HL-60/S4 treated with phorbol 12-myristate 13-acetate at 8.2 ng/mL for 4 days and 3 days (cell line): Measurements from ENCODE around the gene NFIA.

Experiments
- in situ Hi-C: fragments of 300-500 bp; cut with MboI; formaldehyde crosslinking; loops from 2 replicates; pipeline ENCODE4 v1.15.0; 2022; ENCODE audit warnings: low sequenced_read_pairs

Gene NFIA

DNA sequence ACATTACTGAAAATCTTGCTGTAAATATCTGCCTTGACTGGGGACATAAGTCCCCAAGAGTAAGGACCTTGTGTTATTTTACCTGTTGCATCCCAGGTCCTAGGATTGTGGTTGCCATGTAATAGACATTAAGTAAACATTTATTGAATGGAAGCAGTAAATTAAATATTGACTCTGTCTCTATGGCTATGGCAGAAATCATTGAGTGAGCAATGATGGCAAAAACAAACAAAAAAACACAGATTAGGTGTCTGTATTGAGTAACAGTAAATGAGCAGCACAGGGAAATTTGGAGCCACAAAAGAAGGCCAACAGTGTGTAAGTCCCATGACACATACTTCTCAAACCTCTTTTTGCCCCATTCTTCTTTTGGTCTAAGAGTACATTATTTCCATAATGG lies 240.4 kb downstream of the NFIA start:
- in situ Hi-C loops = no loop called here

GRCh38 chr1:61323681-61324328 lies 241.4 kb downstream of the NFIA start:
- in situ Hi-C loops = no loop called here

DNA sequence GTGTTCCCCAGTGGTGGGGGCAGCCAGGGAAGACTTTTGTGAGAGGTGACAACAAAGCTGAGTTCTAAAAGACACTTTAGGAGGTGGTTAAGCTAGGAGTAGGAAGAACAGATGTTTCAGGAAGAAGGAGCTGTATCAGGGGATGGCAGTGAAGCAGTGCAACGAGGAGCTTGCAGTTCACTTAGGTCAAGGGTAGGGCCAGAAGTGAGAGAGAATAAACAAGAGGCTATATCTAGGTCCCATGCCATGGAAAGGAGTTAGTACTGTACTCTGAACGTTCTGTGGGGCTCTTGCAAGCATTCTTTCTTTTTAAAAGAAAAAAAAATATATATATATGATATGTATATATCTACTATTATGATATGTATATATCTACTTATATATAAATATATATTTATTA lies 244.4 kb downstream of the NFIA start:
- in situ Hi-C loops = no loop called here

DNA sequence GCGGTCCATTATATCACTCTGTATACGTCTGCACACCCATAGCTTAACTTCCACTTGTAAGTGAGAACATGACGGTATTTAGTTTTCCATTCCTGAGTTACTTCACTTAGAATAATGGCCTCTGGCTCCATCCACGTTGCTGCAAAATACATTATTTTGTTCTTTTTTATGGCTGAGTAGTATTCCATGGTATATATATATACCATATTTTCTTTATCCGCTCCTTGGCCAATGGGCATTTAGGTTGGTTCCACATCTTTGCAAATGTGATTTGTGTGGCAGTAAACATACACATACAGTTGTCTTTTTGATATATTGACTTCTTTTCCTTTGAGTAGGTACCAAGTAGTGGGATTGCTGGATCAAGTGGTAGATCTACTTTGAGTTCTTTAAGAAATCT lies 245.1 kb downstream of the NFIA start:
- in situ Hi-C loops = no loop called here

- in situ Hi-C loops = no loop called here
These were observed 247.2 kb downstream of the NFIA start for GRCh38 chr1:61329556-61329955.

DNA sequence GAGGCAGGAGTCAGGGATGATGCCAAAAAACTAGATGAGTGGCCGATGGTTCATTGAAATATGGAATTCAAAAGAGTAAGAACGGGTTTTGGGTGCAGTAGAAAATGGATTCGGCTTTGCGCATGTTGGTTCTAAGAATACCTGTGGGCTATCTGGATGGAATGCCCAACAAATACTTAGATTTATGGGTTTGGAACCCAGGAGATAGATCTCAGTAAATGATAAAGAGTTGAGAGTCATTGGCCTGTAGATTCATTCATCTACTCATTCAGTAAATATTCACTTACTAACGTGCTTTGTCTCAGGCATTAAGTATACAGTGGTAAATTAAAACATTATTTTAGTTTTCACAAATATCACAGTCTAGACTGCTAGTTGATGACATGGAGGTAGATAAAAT lies 247.7 kb downstream of the NFIA start:
- in situ Hi-C loops = no loop called here

- in situ Hi-C loops = no loop called here
These were observed 248.2 kb downstream of the NFIA start for GRCh38 chr1:61330571-61330970.

GRCh38 chr1:61332196-61332753 lies 249.9 kb downstream of the NFIA start:
- in situ Hi-C loops = no loop called here

DNA sequence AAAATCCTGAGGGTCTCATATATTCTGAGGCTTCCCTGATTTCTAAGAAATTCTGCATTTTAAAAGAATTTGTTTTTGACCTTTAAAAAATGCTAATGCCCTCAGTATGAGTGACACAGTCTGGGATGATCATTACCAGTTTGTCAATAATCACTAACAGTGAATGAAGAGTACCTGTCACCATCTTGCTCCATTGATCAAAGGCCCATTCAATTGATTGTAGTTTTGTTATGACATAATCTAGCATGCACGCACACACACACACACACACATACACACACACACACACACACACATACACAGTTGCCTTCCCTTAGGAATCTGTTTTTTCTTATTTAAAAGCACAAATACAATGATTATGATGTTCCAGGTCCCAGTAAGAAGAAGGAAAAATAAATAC lies 250.4 kb downstream of the NFIA start:
- in situ Hi-C loops = no loop called here

DNA sequence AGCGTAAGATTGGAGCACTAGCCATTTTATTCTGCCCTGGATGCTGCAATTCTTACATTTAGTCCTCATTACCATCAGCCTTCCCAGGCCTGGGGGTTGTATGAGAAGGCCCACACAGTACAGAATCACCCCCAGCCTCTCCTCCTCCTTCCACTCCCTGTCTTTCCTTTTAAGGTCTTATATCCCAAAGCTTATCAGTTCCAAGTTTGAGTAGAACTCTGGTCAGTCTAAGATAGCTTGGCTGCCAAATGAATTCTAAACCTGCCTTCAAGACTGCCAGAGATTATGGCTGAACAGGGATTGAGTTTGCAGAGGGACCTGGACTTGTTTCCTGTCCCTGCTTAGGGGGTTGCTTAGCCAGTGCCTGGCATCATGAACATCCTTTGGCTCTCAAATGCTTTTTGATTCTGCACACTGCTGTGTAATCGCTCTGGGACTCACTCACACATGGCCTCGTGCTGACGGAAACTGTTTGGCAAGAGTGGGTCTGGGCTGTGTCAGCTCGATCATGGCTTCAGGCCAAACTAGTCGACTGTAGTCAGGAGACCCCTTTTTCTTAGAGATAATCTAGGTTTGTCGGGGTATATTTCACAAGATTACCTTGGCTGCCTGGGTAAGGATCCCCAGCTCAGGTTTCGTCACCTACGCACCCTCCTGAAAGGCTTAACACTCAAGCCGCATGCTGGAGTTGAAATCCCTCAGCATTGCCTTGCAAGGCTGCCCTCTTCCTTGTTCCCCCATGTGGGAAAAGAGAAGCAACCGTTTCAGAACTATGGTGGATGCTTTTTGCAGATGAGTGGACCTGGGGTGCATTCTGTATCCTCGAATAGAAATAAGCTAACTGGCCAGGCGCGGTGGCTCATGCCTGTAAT lies 252.6 kb downstream of the NFIA start:
- in situ Hi-C loops = no loop called here

DNA sequence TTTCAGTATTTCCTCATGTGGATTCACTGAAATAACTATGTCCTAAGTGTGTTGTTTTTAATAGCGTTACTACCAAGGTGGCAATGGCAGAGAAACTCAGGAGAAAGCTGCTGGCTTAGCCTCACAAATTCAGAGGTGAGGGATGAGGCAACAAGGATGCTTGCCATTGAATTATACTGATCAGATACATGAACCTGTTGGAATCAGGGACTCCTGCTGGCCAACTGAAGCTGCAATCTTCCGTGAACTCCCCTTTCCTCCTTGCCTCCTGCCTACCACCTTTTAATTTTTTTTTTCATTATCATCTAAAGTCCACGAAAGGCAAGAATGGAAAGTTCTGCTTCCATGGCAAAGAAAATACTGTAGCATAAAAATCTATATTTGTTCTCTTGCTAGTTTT lies 254.7 kb downstream of the NFIA start:
- in situ Hi-C loops = no loop called here

DNA sequence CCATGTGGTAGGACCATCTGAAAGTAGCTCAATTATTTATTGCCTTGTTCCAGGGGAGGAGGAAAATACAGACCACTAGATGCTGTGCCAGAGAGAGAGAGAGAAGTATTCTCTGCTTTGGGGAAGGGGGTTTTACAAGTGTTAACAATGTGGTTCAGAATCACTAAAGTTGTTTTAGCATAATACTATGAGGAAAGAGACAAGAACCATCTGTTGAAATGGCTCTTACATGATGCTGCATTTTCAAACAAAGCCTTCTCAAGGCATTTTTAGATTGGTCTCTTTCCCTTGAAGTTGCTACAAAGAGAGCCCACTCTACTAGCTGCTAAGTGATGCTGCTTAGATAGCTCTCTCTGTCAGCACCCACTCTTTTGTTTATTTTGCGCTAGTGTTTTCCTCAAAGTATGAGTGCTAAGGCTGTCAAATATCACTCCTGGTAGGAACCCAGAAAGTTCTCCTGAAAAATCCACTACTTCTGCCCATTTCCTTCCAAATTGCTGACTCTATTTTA lies 255.1 kb downstream of the NFIA start:
- in situ Hi-C loops = no loop called here

DNA sequence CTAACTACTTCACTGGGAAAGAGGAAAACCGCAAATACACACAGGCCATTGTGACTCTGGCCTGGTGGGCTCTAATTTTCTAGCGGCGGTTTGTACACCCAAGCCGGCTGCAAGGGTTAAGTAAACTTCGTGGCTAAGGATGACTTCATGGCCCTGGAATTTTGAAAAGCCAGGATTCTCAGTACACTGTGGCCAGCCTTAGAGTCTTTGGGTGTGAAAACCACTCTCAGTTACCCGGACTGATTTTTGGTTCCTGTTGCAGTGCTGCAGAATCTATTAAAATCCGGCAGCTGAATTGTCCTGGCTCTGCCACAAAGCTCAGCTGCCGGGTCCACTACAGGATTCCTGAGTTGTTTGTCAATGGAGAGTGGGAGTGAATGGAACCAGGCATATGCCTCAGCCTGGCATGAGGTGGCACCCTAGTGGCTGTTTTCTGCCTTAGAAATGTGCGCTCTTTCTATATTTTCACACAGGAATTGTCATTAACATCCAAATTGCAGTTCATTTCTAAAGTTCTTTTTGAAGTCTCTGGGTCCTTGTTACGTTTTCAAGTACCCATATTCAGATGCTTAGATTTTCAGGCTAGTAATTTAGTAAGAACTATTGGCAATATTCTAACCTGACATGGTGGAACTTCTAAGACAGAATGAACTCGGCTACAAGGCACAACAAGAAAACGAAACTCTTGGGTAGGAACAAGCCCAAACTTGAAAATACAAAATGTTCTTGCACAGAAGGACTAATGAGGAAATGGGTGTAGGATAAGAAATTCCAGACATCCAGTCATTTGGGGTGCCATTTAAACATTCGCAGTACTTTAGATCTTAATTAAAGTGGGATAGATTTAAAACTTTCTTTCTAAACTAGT lies 255.9 kb downstream of the NFIA start:
- in situ Hi-C loops = no loop called here

- in situ Hi-C loops = no loop called here
These were observed 256.5 kb downstream of the NFIA start for GRCh38 chr1:61338899-61339298.

GRCh38 chr1:61341426-61341825 lies 259.1 kb downstream of the NFIA start:
- in situ Hi-C loops = no loop called here

GRCh38 chr1:61343734-61344420 lies 261.5 kb downstream of the NFIA start:
- in situ Hi-C loops = no loop called here

GRCh38 chr1:61344696-61345095 lies 262.3 kb downstream of the NFIA start:
- in situ Hi-C loops = no loop called here

DNA sequence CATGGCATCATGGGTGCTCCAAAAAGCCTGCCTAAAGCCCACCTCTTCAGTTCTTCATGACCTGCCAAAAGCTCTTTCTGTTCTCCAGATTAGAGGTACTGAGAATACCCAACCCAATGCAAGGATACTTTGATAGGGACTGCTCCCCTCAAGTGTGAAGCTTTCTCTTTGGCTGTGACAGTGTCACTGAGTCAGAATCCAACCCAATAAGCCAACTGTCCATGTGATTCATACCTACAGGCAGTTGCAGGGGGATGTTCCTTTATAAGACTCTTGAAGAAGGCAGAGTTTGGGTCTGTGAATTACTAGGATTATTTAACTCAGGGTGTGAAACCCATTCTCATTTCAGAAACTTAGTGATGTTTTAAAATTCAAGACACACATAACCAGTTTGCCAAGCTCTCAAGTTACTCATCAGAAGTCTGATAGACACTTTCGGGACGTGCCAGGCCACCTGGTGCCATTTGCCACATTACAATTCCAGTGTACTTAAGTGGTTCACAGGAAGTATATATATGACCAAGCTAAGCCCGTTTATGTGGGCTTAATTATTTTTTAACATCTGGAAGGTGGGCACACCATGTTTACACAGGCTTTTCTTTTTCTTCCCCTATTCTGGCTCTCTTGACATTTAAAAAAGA lies 265.8 kb downstream of the NFIA start:
- in situ Hi-C loops = no loop called here

DNA sequence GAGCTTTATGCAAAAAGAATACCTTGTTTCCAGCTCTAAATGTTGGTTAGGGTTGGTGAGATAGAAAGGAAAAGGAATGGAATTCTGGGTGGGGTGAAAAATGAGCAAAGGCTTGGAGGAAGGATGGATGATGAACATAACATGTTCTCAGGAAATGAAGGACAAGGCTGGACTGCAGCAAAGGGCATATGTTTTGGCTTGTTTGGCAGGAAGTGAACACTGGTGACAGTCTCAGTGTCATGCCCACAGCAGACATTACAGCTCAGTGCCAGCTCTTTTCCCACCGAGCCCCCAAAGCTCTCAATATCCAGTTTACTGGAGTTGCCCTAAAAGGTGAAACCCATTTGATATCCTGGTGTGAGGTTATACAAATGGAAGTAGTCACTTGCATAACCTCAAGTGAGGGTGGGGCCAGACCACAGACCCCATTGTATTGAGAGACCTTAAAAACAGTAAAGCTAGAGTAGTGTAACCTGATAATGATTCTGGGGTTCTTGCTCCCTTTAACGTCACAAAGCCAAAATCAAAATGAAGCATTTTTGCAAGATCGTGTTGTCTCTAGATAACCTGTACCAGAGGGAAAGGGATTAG lies 270.6 kb downstream of the NFIA start:
- in situ Hi-C loops = no loop called here
